ENCODE data around the gene SYNDIG1.

Gene SYNDIG1

GRCh38 chr20:24439737-24440387, 29.6 kb upstream of the SYNDIG1 start:
- Mint-ChIP-seq H3K27me3 (peaks cover 28 to 41% of the 10 kb centered on the region in 2 donors), H3K4me3 (no peak overlapping the region), H3K4me1 (ENCODE audit: low read depth in 2 of 2) (no peaks in the 10 kb centered on the region), H3K36me3 (ENCODE audit: insufficient read depth) (peaks cover 4% of the 10 kb centered on the region), H3K9me3 (no peaks in the 10 kb centered on the region), H3K27ac (no peak overlapping the region)
- no peak for DNase-seq
- ATAC-seq (replicated peaks), result no peak

DNA sequence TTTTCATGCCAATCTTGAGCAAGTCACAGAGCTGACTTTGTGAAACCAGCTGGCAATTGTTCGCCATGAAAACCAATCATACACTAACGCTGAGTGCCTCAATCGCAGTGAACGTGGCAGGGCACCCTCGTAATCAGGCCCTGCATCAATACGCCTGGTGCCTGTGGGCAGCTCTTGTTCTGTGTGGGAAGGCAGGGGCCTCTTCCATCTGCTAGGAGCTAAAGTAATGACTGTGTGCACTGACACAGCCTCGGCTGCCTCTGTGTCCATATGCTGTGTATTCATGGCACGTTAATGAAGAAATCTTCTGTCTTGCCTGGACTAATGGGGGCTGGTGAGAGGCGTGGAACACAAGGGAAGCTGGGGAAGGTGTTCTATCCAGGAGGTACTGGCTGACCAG, 27.8 kb upstream of the SYNDIG1 start:
- Mint-ChIP-seq H3K36me3 (ENCODE audit: insufficient read depth) (peaks cover 4% of the 10 kb centered on the region), H3K4me3 (no peak overlapping the region), H3K4me1 (ENCODE audit: low read depth in 2 of 2) (no peaks in the 10 kb centered on the region), H3K9me3 (no peaks in the 10 kb centered on the region), H3K27ac (no peak overlapping the region), H3K27me3 (peaks cover 33 to 53% of the 10 kb centered on the region in 2 donors)
- no peak for DNase-seq
- ATAC-seq (replicated peaks), result no peak

GRCh38 chr20:24442909-24443308, 26.5 kb upstream of the SYNDIG1 start:
- H3K27ac Mint-ChIP-seq, result no peak overlapping the region
- no peak overlapping the region for H3K4me3 Mint-ChIP-seq
- H3K27me3 Mint-ChIP-seq, result peaks cover 42 to 51% of the 10 kb centered on the region in 2 donors
- H3K4me1 Mint-ChIP-seq (ENCODE audit: low read depth in 2 of 2), result no peaks in the 10 kb centered on the region
- DNase-seq (no peak), ATAC-seq (replicated peaks) (no peak)
- no peaks in the 10 kb centered on the region for H3K36me3 Mint-ChIP-seq (ENCODE audit: insufficient read depth)
- H3K9me3 Mint-ChIP-seq, result no peaks in the 10 kb centered on the region

DNA sequence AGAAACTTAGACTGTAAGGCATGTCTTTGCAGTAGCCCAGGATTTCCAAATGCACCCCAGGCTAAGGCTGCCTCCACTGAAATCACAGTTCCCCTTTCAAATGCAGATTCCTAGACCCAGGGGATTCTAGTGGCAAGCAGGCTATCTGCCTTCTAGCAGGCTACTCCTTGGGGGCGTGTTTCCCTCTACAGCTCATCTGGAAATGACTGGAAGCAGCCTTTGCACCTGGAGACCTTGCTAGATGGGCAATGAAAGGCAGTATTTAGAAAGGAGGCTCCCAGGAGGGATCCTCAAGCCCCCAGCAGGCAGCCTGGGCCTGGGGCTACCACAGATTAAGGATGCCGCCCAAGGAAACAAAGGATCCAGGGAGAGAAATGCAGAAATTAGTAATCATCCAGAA, 26.0 kb upstream of the SYNDIG1 start:
- H3K4me1 Mint-ChIP-seq (ENCODE audit: low read depth in 2 of 2), result no peaks in the 10 kb centered on the region
- peaks cover 40 to 48% of the 10 kb centered on the region in 2 donors for H3K27me3 Mint-ChIP-seq

DNA sequence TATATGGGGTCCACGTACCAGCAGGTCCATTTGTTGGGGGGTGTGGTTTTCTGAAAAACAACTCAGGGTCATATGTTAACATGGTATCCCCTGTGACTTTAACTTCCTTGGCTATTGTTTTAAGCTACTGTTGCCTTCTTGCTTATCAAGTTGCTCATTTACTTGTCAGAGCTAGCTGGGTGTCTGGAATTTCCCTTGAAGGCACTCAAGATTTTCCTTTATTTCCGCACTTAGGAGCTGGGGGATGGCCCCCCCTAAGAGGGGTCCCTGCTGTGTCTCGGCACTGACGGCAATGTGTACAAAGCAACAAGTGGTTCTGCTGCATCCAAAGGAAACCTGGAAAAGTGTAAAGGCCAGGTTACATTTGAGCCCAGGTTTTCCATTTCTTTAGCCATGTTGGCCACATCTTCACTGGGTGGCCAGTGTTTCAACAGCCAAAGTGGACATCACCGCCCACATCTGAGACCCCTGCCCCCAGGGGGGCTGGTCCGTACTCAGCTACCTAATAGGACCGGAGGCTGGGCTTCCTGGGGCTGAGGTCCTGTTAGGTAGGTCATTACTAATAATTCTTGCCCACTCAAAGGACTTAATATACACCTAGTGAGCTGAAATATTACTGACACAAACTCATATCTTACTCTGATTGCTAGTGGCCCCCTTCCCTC, 24.8 kb upstream of the SYNDIG1 start:
- Mint-ChIP-seq H3K27ac (no peak overlapping the region), H3K36me3 (ENCODE audit: insufficient read depth) (no peaks in the 10 kb centered on the region), H3K27me3 (peaks cover 40 to 43% of the 10 kb centered on the region in 2 donors), H3K4me3 (no peak overlapping the region), H3K4me1 (ENCODE audit: low read depth in 2 of 2) (peaks cover 0 to 4% of the 10 kb centered on the region in 2 donors), H3K9me3 (no peaks in the 10 kb centered on the region)
- ATAC-seq (replicated peaks) (no peak), DNase-seq (no peak)

More for the DNA sequence above, 26.0 kb upstream of the SYNDIG1 start:
- ATAC-seq (replicated peaks) (no peak), DNase-seq (no peak)
- no peak overlapping the region for H3K4me3 Mint-ChIP-seq
- H3K9me3 Mint-ChIP-seq, result no peaks in the 10 kb centered on the region
- H3K36me3 Mint-ChIP-seq (ENCODE audit: insufficient read depth), result no peaks in the 10 kb centered on the region
- no peak overlapping the region for H3K27ac Mint-ChIP-seq

- Mint-ChIP-seq H3K4me1 (ENCODE audit: low read depth in 2 of 2) (peaks cover 0 to 4% of the 10 kb centered on the region in 2 donors), H3K27me3 (peaks cover 36 to 43% of the 10 kb centered on the region in 2 donors), H3K9me3 (no peaks in the 10 kb centered on the region), H3K36me3 (ENCODE audit: insufficient read depth) (no peaks in the 10 kb centered on the region), H3K27ac (no peak overlapping the region), H3K4me3 (no peak overlapping the region)
- no peak for ATAC-seq (replicated peaks)
- no peak for DNase-seq
These were observed 23.8 kb upstream of the SYNDIG1 start for GRCh38 chr20:24445510-24446170.

GRCh38 chr20:24446811-24447210, 22.6 kb upstream of the SYNDIG1 start:
- no peaks in the 10 kb centered on the region for H3K9me3 Mint-ChIP-seq
- no peak overlapping the region for H3K27ac Mint-ChIP-seq
- peaks cover 0 to 4% of the 10 kb centered on the region in 2 donors for H3K4me1 Mint-ChIP-seq (ENCODE audit: low read depth in 2 of 2)
- peaks cover 37 to 42% of the 10 kb centered on the region in 2 donors for H3K27me3 Mint-ChIP-seq
- H3K36me3 Mint-ChIP-seq (ENCODE audit: insufficient read depth), result no peaks in the 10 kb centered on the region
- no peak overlapping the region for H3K4me3 Mint-ChIP-seq
- DNase-seq (no peak), ATAC-seq (replicated peaks) (no peak)

GRCh38 chr20:24448170-24448569, 21.3 kb upstream of the SYNDIG1 start:
- ATAC-seq (replicated peaks), result no peak
- no peak overlapping the region for H3K4me3 Mint-ChIP-seq

GRCh38 chr20:24449026-24449720, 20.3 kb upstream of the SYNDIG1 start:
- H3K36me3 Mint-ChIP-seq (ENCODE audit: insufficient read depth), result no peaks in the 10 kb centered on the region
- H3K4me3 Mint-ChIP-seq, result no peak overlapping the region
- H3K27ac Mint-ChIP-seq, result no peak overlapping the region

More at GRCh38 chr20:24448170-24448569, 21.3 kb upstream of the SYNDIG1 start:
- Mint-ChIP-seq H3K36me3 (ENCODE audit: insufficient read depth) (no peaks in the 10 kb centered on the region), H3K9me3 (no peaks in the 10 kb centered on the region), H3K27me3 (peaks cover 46 to 48% of the 10 kb centered on the region in 2 donors), H3K4me1 (ENCODE audit: low read depth in 2 of 2) (peaks cover 0 to 4% of the 10 kb centered on the region in 2 donors), H3K27ac (no peak overlapping the region)
- no peak for DNase-seq

GRCh38 chr20:24450177-24450576, 19.3 kb upstream of the SYNDIG1 start:
- H3K27ac Mint-ChIP-seq, result no peak overlapping the region
- no peaks in the 10 kb centered on the region for H3K9me3 Mint-ChIP-seq
- peaks cover 43 to 55% of the 10 kb centered on the region in 2 donors for H3K27me3 Mint-ChIP-seq
- no peak for ATAC-seq (replicated peaks)
- no peaks in the 10 kb centered on the region for H3K36me3 Mint-ChIP-seq (ENCODE audit: insufficient read depth)
- no peak for DNase-seq
- peaks cover 0 to 4% of the 10 kb centered on the region in 2 donors for H3K4me1 Mint-ChIP-seq (ENCODE audit: low read depth in 2 of 2)
- no peak overlapping the region for H3K4me3 Mint-ChIP-seq

More at GRCh38 chr20:24449026-24449720, 20.3 kb upstream of the SYNDIG1 start:
- Mint-ChIP-seq H3K27me3 (peaks cover 49 to 53% of the 10 kb centered on the region in 2 donors), H3K9me3 (no peaks in the 10 kb centered on the region), H3K4me1 (ENCODE audit: low read depth in 2 of 2) (peaks cover 0 to 4% of the 10 kb centered on the region in 2 donors)
- ATAC-seq (replicated peaks), result no peak
- DNase-seq, result no peak

- DNase-seq (no peak), ATAC-seq (replicated peaks) (no peak)
- Mint-ChIP-seq H3K27ac (no peak overlapping the region), H3K36me3 (ENCODE audit: insufficient read depth) (no peaks in the 10 kb centered on the region), H3K9me3 (no peaks in the 10 kb centered on the region), H3K4me1 (ENCODE audit: low read depth in 2 of 2) (peaks cover 0 to 4% of the 10 kb centered on the region in 2 donors), H3K4me3 (no peak overlapping the region), H3K27me3 (peaks cover 45 to 55% of the 10 kb centered on the region in 2 donors)
These were observed 18.6 kb upstream of the SYNDIG1 start for GRCh38 chr20:24450624-24451376.

DNA sequence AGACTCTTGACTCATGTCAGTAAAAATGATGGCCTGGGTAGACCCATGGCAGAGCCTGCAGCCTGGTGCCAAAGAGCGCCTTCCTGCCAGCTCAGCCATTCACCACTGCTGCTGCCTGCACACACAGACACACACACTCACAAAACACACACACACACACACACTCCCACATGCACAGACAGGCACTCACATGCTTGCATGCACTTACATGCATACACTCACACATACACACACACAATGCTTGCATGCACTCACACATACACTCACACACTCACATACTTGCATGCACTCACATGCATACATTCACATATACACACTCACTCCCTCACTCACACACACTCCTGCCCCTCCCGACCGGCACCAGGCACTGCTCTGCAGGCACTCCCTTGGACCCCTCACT, 18.0 kb upstream of the SYNDIG1 start:
- peaks cover 0 to 4% of the 10 kb centered on the region in 2 donors for H3K4me1 Mint-ChIP-seq (ENCODE audit: low read depth in 2 of 2)
- peaks cover 51 to 58% of the 10 kb centered on the region in 2 donors for H3K27me3 Mint-ChIP-seq
- no peak overlapping the region for H3K27ac Mint-ChIP-seq
- H3K36me3 Mint-ChIP-seq (ENCODE audit: insufficient read depth), result no peaks in the 10 kb centered on the region
- no peak overlapping the region for H3K4me3 Mint-ChIP-seq
- ATAC-seq (replicated peaks) (no peak), DNase-seq (no peak)
- H3K9me3 Mint-ChIP-seq, result no peaks in the 10 kb centered on the region

DNA sequence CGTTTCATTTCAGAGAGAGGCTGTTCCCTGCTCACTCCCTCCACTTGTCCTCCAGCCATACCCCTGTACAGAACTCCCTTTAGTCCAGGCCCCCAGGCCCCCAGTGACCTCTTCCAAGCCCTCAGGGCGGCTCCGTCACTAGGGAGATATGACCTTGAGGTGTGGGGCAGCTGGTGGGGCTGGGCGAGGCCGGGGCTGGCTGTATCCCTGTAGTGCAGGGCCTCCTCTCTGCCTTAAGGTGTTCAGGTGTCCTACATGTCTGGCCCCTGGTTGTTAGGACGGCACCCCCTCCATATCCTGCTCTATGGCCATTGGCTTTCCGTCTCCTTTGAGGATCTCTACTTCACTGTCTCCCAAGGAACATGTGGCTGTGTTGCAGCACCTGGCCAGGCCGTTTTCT, 17.4 kb upstream of the SYNDIG1 start:
- H3K9me3 Mint-ChIP-seq, result no peaks in the 10 kb centered on the region
- no peak overlapping the region for H3K4me3 Mint-ChIP-seq
- no peak for ATAC-seq (replicated peaks)
- no peak overlapping the region for H3K27ac Mint-ChIP-seq
- H3K4me1 Mint-ChIP-seq (ENCODE audit: low read depth in 2 of 2), result peaks cover 0 to 4% of the 10 kb centered on the region in 2 donors
- no peaks in the 10 kb centered on the region for H3K36me3 Mint-ChIP-seq (ENCODE audit: insufficient read depth)
- H3K27me3 Mint-ChIP-seq, result peaks cover 52 to 64% of the 10 kb centered on the region in 2 donors
- no peak for DNase-seq

All from effector memory CD8-positive, alpha-beta T cell (primary cell).